GM12864 (cell line): Measurements from ENCODE around the gene GPR45.
"Not testable (repeated sequence)": the region's sequence is repeated elsewhere in the genome, so short reads cannot be mapped to it uniquely, and the experiment has no call there.

Experiments
- DNase-seq: peaks from one replicate; pipeline ENCODE4 v3.0.0-alpha.2; 2011; ENCODE audit warnings: low read depth
- H3K4me3 ChIP-seq: 2 replicates; pipeline ENCODE4 v1.5.1; 2011; ENCODE audit warnings: mild to moderate bottlenecking, low read depth, low read length, control low read depth
- TF ChIP-seq, protein P1 (sequence below): IDR thresholded peaks from 2 replicates; pipeline ENCODE4 v1.5.1; 2011; ENCODE audit warnings: low read depth, mild to moderate bottlenecking, moderate library complexity, low read length, control low read depth, inconsistent platforms; ENCODE audit errors: missing control alignments

GPR45 gene

GRCh38 chr2:105242286-105242993 is 897 bp downstream of the GPR45 start:
- TF ChIP-seq, protein P1, sequence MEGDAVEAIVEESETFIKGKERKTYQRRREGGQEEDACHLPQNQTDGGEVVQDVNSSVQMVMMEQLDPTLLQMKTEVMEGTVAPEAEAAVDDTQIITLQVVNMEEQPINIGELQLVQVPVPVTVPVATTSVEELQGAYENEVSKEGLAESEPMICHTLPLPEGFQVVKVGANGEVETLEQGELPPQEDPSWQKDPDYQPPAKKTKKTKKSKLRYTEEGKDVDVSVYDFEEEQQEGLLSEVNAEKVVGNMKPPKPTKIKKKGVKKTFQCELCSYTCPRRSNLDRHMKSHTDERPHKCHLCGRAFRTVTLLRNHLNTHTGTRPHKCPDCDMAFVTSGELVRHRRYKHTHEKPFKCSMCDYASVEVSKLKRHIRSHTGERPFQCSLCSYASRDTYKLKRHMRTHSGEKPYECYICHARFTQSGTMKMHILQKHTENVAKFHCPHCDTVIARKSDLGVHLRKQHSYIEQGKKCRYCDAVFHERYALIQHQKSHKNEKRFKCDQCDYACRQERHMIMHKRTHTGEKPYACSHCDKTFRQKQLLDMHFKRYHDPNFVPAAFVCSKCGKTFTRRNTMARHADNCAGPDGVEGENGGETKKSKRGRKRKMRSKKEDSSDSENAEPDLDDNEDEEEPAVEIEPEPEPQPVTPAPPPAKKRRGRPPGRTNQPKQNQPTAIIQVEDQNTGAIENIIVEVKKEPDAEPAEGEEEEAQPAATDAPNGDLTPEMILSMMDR = no peak
- DNase-seq = no peak
- H3K4me3 ChIP-seq = no peak overlapping the region

GRCh38 chr2:105243961-105244360 is 2.4 kb downstream of the GPR45 start:
- no peak overlapping the region for H3K4me3 ChIP-seq
- TF ChIP-seq, protein P1 = peak; percentile 26
- no peak for DNase-seq

GRCh38 chr2:105244451-105244850 is 2.9 kb downstream of the GPR45 start:
- H3K4me3 ChIP-seq = no peak overlapping the region
- TF ChIP-seq, protein P1 = no peak
- no peak for DNase-seq

GRCh38 chr2:105248316-105249070 is 7.0 kb downstream of the GPR45 start:
- TF ChIP-seq, protein P1 = no peak
- DNase-seq = no peak
- no peak overlapping the region for H3K4me3 ChIP-seq

DNA sequence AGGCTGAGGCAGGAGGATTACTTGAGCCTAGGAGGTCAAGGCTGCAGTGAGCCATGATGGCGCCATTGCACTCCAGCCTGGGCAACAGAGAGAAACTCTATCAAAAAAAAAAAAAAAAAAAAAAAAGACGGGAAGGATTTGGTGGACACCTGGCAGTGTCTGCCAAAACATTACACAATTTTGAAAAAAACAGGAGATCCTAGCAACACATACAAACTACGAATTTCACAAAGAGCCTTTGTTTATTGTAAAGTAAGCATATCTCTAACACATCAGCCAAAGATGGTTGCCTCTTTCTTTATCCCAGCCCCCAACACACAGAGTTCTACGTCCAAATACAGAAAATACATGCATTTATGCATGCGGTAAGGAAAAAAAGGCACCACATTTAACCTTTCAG is 7.6 kb downstream of the GPR45 start:
- no peak for DNase-seq
- TF ChIP-seq, protein P1 = no peak
- no peak overlapping the region for H3K4me3 ChIP-seq

DNA sequence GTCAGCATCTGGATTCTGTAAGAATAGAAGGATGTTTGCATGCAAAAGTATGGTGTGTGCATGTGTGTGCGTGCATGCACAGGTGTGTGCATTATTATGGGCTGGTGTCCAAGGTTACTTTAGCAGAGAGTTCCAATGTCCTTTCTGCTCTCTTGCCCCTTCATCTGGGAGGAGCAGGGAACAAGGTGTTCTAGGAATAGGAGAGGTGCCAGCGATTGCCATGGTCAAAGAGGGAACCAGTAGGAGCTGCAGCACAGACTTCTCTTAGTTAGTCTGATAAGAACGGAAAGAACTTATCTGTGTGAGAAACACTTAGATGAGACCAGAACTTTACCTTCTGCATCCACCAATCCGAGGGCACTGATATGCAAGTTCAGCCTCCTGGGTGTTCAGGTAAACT is 8.3 kb downstream of the GPR45 start:
- TF ChIP-seq, protein P1 = no peak
- DNase-seq = no peak
- H3K4me3 ChIP-seq = no peak overlapping the region

GRCh38 chr2:105251016-105251648 is 9.6 kb downstream of the GPR45 start:
- DNase-seq, H3K4me3 ChIP-seq: not testable (repeated sequence)
